ENCODE results near the gene C10orf105. TPM values are rescaled to one million over a fixed set of nuclear protein-coding genes. Genes with fewer than 3 reads are reported as not detected.
A peak's percentile ranks its signal among the peaks of the same experiment; 100 is the strongest.

C10orf105 gene
- total RNA-seq, 2 experiments from 2014 or later, result 0.09 to 0.15 TPM

- Histone ChIP-seq H3K9me3 (ENCODE audit: low read length) (no peaks in the 10 kb centered on the region), H3K4me1 (ENCODE audit: insufficient read depth, low read length, poor library complexity, severe bottlenecking) (peaks cover 42% of the 10 kb centered on the region), H3K27ac (ENCODE audit: low read depth, low read length, poor library complexity, severe bottlenecking) (peak overlapping the region; percentile 42), H4K20me1 (ENCODE audit: insufficient read depth, low read length) (no peaks in the 10 kb centered on the region), H3K4me2 (ENCODE audit: low read length) (peak overlapping the region; percentile 66), H3K9me2 (ENCODE audit: insufficient read depth, low read length) (no peaks in the 10 kb centered on the region), H3K4me3 (ENCODE audit: low read depth, low read length, poor library complexity, severe bottlenecking) (peak overlapping the region; percentile 15), H2AFZ (ENCODE audit: low read length) (peak overlapping the region; percentile 77), H3K36me3 (ENCODE audit: insufficient read depth, low read length) (no peaks in the 10 kb centered on the region), H3K79me2 (ENCODE audit: insufficient read depth, low read depth, low read length) (no peaks in the 10 kb centered on the region)
- ChIA-PET POLR2A (interaction anchor here (0.9 to 1.9 kb wide), 5 partner anchors 10 to 38 kb away, joined by 3 to 5 read pairs (median 3); partner anchors contain the start of gene VSIR), CTCF (ENCODE audit: unreplicated experiment) (interaction anchor here (0.6 kb wide), 1 partner anchor 406 kb away, joined by 3 read pairs; no protein-coding TSS in a partner anchor)
- TF ChIP-seq, protein P1, sequence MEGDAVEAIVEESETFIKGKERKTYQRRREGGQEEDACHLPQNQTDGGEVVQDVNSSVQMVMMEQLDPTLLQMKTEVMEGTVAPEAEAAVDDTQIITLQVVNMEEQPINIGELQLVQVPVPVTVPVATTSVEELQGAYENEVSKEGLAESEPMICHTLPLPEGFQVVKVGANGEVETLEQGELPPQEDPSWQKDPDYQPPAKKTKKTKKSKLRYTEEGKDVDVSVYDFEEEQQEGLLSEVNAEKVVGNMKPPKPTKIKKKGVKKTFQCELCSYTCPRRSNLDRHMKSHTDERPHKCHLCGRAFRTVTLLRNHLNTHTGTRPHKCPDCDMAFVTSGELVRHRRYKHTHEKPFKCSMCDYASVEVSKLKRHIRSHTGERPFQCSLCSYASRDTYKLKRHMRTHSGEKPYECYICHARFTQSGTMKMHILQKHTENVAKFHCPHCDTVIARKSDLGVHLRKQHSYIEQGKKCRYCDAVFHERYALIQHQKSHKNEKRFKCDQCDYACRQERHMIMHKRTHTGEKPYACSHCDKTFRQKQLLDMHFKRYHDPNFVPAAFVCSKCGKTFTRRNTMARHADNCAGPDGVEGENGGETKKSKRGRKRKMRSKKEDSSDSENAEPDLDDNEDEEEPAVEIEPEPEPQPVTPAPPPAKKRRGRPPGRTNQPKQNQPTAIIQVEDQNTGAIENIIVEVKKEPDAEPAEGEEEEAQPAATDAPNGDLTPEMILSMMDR (conservative IDR thresholded peaks at IDR 0.05; ENCODE audit: low read length), result no peak
- TF ChIP-seq EZH2phosphoT487 (IDR thresholded peaks at IDR 0.05; ENCODE audit: borderline replicate concordance, low read depth, low read length), result no peak
- DNase-seq (ENCODE audit: low spot score), result peak; percentile 54
- BruUV-seq (replicated peaks), result no TSS peak
- intact Hi-C loops (cut with micrococcal nuclease; ENCODE audit: unreplicated experiment), result no loop called here
Measured at GRCh38 chr10:71735709-71736569, 16.4 kb upstream of the C10orf105 start.

GRCh38 chr10:71734797-71735196, 15.2 kb upstream of the C10orf105 start:
- Histone ChIP-seq H3K4me3 (ENCODE audit: low read depth, low read length, poor library complexity, severe bottlenecking) (no peak overlapping the region), H2AFZ (ENCODE audit: low read length) (no peak overlapping the region), H3K79me2 (ENCODE audit: insufficient read depth, low read depth, low read length) (no peaks in the 10 kb centered on the region), H3K9me2 (ENCODE audit: insufficient read depth, low read length) (no peaks in the 10 kb centered on the region), H3K9me3 (ENCODE audit: low read length) (no peaks in the 10 kb centered on the region), H3K27ac (ENCODE audit: low read depth, low read length, poor library complexity, severe bottlenecking) (no peak overlapping the region), H3K4me1 (ENCODE audit: insufficient read depth, low read length, poor library complexity, severe bottlenecking) (peaks cover 45% of the 10 kb centered on the region), H4K20me1 (ENCODE audit: insufficient read depth, low read length) (no peaks in the 10 kb centered on the region), H3K4me2 (ENCODE audit: low read length) (peak overlapping the region; percentile 66), H3K36me3 (ENCODE audit: insufficient read depth, low read length) (no peaks in the 10 kb centered on the region)
- DNase-seq (ENCODE audit: low spot score), result no peak
- CTCF ChIA-PET (ENCODE audit: unreplicated experiment), result no interaction called here
- POLR2A ChIA-PET, result interaction anchor here (1.8 kb wide), 1 partner anchor 23 kb away, joined by 5 read pairs; no protein-coding TSS in a partner anchor
- no TSS peak for BruUV-seq (replicated peaks)
- TF ChIP-seq, protein P1 (conservative IDR thresholded peaks at IDR 0.05; ENCODE audit: low read length), result no peak
- TF ChIP-seq EZH2phosphoT487 (IDR thresholded peaks at IDR 0.05; ENCODE audit: borderline replicate concordance, low read depth, low read length), result no peak
- intact Hi-C loops (cut with micrococcal nuclease; ENCODE audit: unreplicated experiment), result no loop called here

- Histone ChIP-seq H2AFZ (ENCODE audit: low read length) (no peak overlapping the region), H3K9me3 (ENCODE audit: low read length) (no peaks in the 10 kb centered on the region), H4K20me1 (ENCODE audit: insufficient read depth, low read length) (no peaks in the 10 kb centered on the region), H3K4me2 (ENCODE audit: low read length) (no peak overlapping the region), H3K4me3 (ENCODE audit: low read depth, low read length, poor library complexity, severe bottlenecking) (no peak overlapping the region), H3K4me1 (ENCODE audit: insufficient read depth, low read length, poor library complexity, severe bottlenecking) (peaks cover 67% of the 10 kb centered on the region), H3K9me2 (ENCODE audit: insufficient read depth, low read length) (no peaks in the 10 kb centered on the region), H3K79me2 (ENCODE audit: insufficient read depth, low read depth, low read length) (no peaks in the 10 kb centered on the region), H3K36me3 (ENCODE audit: insufficient read depth, low read length) (no peaks in the 10 kb centered on the region), H3K27ac (ENCODE audit: low read depth, low read length, poor library complexity, severe bottlenecking) (no peak overlapping the region)
- ChIA-PET POLR2A (interaction anchor here (1.4 kb wide), 1 partner anchor 21 kb away, joined by 3 read pairs; no protein-coding TSS in a partner anchor), CTCF (ENCODE audit: unreplicated experiment) (no interaction called here)
- intact Hi-C loops (cut with micrococcal nuclease; ENCODE audit: unreplicated experiment), result no loop called here
- TF ChIP-seq, protein P1 (conservative IDR thresholded peaks at IDR 0.05; ENCODE audit: low read length), result no peak
- TF ChIP-seq EZH2phosphoT487 (IDR thresholded peaks at IDR 0.05; ENCODE audit: borderline replicate concordance, low read depth, low read length), result no peak
- DNase-seq (ENCODE audit: low spot score), result no peak
- no TSS peak for BruUV-seq (replicated peaks)
Measured at GRCh38 chr10:71731791-71732190, 12.2 kb upstream of the C10orf105 start.

All from OCI-LY7 (cell line).